AG04449 (cell line): ENCODE results near the gene TYW1B.
"Not testable (repeated sequence)": the region's sequence is repeated elsewhere in the genome, so short reads cannot be mapped to it uniquely, and the experiment has no call there.

Source experiments
- CTCF ChIA-PET: fragments of 350-600 bp; formaldehyde crosslinking; extraction: SDS; loops from one replicate; lab custom pipeline; 2021; ENCODE audit warnings: antibody characterized with exemption; lab: Yijun Ruan, JAX
- POLR2A ChIA-PET: fragments of 400-600, 350-600 bp; formaldehyde crosslinking; extraction: SDS; loops from one replicate; lab custom pipeline; 2020; ENCODE audit warnings: antibody characterized with exemption, inconsistent platforms; lab: Yijun Ruan, JAX
- DNase-seq: peaks from one replicate; pipeline ENCODE4 v3.0.0-alpha.2; 2010; ENCODE audit warnings: low read depth, low spot score
- H3K4me3 ChIP-seq: 2 replicates; pipeline ENCODE4 v1.5.1; 2011; ENCODE audit warnings: low read depth, mild to moderate bottlenecking, control low read depth, low read length
- TF ChIP-seq, protein P1 (sequence below): IDR thresholded peaks from one replicate; pipeline ENCODE4 v1.5.1; 2011; ENCODE audit warnings: mild to moderate bottlenecking, moderate library complexity, low read length, control low read depth, inconsistent platforms; ENCODE audit not compliant: insufficient read depth; ENCODE audit errors: missing control alignments

The TYW1B gene

DNA sequence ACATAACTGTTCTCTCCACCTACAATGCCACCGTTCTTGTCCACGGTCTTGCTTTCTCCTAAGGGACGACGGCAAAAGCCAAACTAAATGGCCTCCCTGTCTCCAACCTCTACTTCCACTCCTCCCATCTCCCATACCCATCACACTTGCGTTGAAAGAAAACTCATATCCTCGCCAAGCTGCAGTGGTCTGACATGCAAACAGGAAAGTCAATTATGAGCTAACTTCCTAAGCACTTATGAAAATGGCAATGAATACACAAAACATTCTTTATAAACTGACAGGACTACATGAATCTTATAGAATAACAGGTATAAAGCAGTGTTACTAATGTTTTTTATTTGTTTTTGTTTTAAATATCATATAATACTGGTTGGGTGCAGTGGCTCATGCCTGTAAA, 46.4 kb downstream of the TYW1B start:
- CTCF ChIA-PET: no interaction called here
- no peak for DNase-seq
- POLR2A ChIA-PET: no interaction called here
- TF ChIP-seq, protein P1, sequence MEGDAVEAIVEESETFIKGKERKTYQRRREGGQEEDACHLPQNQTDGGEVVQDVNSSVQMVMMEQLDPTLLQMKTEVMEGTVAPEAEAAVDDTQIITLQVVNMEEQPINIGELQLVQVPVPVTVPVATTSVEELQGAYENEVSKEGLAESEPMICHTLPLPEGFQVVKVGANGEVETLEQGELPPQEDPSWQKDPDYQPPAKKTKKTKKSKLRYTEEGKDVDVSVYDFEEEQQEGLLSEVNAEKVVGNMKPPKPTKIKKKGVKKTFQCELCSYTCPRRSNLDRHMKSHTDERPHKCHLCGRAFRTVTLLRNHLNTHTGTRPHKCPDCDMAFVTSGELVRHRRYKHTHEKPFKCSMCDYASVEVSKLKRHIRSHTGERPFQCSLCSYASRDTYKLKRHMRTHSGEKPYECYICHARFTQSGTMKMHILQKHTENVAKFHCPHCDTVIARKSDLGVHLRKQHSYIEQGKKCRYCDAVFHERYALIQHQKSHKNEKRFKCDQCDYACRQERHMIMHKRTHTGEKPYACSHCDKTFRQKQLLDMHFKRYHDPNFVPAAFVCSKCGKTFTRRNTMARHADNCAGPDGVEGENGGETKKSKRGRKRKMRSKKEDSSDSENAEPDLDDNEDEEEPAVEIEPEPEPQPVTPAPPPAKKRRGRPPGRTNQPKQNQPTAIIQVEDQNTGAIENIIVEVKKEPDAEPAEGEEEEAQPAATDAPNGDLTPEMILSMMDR: no peak
- H3K4me3 ChIP-seq: no peak overlapping the region

DNA sequence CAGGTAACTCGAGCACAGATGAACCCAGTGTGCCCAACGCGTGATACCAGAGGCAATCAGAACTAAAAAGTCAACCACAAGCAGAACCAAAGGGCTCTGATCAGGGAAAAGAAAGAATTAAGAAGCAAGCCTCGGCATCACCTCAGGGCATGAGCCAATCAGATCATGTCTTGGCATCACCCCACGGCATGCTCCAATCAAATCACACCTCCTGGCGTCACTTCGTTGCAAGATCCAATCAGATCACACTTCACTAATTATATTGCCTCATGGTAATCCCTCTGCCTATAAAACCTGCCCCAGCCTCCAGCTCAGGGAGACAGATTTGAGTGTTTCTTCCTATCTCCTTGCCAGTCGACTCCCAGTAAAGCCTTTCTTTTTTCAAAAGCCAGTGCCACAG, 46.8 kb downstream of the TYW1B start:
- CTCF ChIA-PET: no interaction called here
- POLR2A ChIA-PET: no interaction called here
- H3K4me3 ChIP-seq: no peak overlapping the region
- DNase-seq: no peak
- TF ChIP-seq, protein P1: no peak

DNA sequence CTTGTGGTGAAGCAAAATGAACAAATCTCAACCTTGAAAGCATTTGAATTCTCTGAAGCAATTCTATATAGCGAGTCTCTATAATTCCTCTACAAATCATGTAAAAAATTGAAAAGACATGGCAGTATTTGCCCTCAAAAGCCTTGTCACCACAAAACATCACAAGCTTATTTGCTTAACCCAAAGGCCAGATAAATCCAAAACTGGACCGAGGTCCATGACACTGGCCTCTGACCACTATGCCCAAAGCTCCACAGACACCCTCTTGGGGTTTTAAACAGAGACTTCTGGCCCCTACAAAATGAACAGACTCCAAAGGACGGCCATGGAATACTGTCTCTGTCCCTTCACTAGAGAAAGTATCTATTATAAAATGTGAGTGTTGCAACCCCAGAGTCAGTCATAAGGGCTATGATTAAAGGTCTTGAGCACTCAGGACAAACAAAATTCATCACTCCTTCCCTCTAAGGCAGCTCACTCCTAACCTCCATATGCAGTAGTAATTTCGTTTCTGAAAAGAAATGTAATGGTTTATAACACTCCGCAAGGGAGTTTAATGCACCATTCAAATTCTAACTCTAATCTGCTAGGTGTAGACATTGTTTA, 47.6 kb downstream of the TYW1B start:
- H3K4me3 ChIP-seq, CTCF ChIA-PET, POLR2A ChIA-PET, DNase-seq: not testable (repeated sequence)

DNA sequence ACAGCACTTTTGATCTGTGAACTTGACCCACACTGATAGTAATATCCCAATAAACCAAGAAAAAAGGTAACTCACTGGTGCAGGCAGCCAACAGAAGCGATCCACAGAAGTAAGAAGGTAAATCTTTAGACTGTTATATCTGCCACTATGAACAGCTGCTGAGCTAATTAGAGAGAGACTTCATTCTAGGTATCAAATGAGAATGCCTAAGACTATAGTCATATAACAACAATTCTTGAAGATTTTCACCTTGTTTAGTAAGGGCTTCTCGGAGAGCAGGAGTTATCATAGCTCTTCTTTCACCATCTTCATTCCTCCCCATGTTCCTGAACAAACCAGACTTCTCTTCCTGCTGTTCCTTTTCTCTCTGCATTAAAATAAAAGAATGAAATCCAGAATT, 50.8 kb downstream of the TYW1B start:
- POLR2A ChIA-PET, DNase-seq: not testable (repeated sequence)

DNA sequence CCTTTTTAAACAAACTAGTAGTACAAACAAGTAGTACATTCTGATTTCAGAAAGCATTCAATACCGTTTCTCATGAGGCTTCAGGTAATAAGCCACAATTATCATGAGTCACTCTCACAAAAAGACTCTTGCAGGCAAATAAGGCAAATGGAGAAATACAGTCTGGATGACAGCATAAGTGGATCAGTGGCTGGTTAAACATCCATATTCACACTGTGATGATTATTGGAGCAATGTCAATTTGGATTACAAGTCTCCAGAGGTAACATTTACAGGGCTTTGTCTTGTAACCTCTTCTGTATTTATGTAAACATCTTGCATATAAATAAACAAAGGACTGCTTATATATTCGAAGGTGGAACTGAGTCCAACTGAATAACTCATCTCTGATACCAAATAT, 55.4 kb downstream of the TYW1B start:
- CTCF ChIA-PET, DNase-seq, H3K4me3 ChIP-seq, POLR2A ChIA-PET: not testable (repeated sequence)

More for the DNA sequence above, 50.8 kb downstream of the TYW1B start:
- CTCF ChIA-PET, H3K4me3 ChIP-seq: not testable (repeated sequence)

DNA sequence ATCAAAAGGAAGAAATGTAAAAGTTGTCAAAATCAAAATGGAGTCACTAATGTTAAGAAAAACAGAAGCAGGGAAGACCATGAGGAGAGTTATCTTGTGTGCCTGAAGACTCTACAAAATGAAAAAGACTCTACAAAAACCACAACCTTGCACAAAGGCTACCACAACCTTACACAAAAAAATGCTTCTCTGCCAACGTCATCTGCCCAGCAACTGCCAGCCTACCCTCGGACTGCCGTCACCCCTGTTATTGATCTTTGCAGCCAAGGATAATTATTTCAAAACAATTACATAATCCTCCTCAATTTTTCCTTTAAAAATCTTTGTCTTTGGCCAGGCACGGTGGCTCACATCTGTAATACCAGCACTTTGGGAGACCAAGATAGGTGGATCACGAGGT, 61.0 kb downstream of the TYW1B start:
- POLR2A ChIA-PET, CTCF ChIA-PET, H3K4me3 ChIP-seq, DNase-seq: not testable (repeated sequence)

DNA sequence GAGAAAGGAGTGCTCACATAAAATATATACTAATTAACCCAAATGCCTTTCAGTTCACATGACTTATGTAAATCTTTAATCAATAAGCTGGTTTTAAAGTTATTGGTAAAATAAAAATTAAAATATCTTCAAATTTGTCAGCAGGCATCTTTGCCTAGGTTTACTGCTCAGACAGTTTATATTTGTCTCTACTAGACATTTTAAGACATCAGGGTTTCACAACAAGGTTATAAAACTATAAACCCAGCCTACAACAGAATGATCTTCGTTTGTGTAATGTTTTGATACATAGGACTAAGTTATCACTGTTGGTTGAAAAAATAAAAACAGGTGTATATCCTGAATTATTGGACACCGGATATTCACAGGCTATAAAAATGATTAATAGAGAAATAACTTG, 67.4 kb downstream of the TYW1B start:
- TF ChIP-seq, protein P1: no peak
- CTCF ChIA-PET: no interaction called here
- POLR2A ChIA-PET: no interaction called here

DNA sequence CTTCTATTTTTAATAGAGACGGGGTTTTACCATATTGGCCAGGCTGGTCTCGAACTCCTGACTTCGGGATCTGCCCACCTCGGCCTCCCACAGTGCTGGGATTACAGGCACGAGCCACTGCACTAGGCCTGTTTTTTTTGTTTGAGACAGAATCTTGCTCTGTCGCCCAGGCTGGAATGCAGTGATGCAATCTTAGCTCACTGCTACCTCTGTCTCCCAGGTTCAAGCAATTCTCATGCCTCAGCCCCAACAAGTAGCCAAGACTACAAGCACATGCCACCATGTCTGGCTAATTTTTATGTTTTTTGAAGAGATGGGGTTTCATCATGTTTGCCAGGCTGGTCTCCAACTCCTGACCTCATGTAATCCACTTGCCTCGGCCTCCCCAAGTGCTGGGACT, 73.7 kb downstream of the TYW1B start:
- no peak overlapping the region for H3K4me3 ChIP-seq
- TF ChIP-seq, protein P1: no peak
- no peak for DNase-seq
- CTCF ChIA-PET: no interaction called here
- POLR2A ChIA-PET: no interaction called here

More for the DNA sequence above, 67.4 kb downstream of the TYW1B start:
- no peak for DNase-seq
- no peak overlapping the region for H3K4me3 ChIP-seq
